ENCODE results near the gene CYP11A1.

DNA sequence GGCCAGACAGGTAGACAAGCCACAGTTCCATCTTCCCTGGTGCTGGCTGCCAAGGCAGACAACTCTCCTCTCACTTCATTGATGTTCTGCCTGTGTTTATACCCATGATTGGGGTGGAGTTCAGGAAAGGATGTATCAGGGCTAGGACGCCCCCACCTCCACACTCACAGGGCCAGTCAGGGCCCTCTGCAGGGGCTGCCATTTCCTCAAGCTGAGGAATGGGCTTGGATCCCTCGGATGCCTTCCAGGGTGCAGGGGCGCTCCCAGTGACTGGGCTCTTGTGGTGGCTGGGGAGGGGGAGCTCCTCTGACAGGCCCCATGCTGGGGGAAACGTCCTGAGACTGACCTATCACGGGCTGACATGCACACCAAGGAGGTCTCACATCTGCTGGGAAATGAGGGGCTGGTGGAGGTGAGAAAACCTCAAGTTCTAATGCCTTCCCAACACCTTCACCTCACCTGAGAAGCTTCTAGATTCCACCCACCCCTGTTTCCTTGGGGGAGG lies 34.9 kb upstream of the CYP11A1 start:
- TF ChIP-seq, protein P1, sequence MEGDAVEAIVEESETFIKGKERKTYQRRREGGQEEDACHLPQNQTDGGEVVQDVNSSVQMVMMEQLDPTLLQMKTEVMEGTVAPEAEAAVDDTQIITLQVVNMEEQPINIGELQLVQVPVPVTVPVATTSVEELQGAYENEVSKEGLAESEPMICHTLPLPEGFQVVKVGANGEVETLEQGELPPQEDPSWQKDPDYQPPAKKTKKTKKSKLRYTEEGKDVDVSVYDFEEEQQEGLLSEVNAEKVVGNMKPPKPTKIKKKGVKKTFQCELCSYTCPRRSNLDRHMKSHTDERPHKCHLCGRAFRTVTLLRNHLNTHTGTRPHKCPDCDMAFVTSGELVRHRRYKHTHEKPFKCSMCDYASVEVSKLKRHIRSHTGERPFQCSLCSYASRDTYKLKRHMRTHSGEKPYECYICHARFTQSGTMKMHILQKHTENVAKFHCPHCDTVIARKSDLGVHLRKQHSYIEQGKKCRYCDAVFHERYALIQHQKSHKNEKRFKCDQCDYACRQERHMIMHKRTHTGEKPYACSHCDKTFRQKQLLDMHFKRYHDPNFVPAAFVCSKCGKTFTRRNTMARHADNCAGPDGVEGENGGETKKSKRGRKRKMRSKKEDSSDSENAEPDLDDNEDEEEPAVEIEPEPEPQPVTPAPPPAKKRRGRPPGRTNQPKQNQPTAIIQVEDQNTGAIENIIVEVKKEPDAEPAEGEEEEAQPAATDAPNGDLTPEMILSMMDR (IDR thresholded peaks at IDR 0.05 in 4 of 5, conservative IDR thresholded peaks at IDR 0.05 in 1 of 5): no peak
- no peak for TF ChIP-seq POLR2A (IDR thresholded peaks at IDR 0.05)

Measured in gastrocnemius medialis (tissue), 4 donors.